Hindlimb muscle (tissue), 1 donor: Measurements from ENCODE around the gene FTCD. TPM values are rescaled to one million over a fixed set of nuclear protein-coding genes. Genes with fewer than 3 reads are reported as not detected.
"Not testable (repeated sequence)": the region's sequence is repeated elsewhere in the genome, so short reads cannot be mapped to it uniquely, and the experiment has no call there.

Source experiments
- DNase-seq: peaks from one replicate; pipeline ENCODE4 v3.0.0-alpha.2; 2013
- polyA plus RNA-seq: library from polyadenylated mRNA; unstranded; fragments of 120-200 nt; gene quantifications from one replicate; pipeline ENCODE4 v1.2.1, GENCODE V29; 2013; ENCODE audit not compliant: insufficient read length

FTCD gene, protein sequence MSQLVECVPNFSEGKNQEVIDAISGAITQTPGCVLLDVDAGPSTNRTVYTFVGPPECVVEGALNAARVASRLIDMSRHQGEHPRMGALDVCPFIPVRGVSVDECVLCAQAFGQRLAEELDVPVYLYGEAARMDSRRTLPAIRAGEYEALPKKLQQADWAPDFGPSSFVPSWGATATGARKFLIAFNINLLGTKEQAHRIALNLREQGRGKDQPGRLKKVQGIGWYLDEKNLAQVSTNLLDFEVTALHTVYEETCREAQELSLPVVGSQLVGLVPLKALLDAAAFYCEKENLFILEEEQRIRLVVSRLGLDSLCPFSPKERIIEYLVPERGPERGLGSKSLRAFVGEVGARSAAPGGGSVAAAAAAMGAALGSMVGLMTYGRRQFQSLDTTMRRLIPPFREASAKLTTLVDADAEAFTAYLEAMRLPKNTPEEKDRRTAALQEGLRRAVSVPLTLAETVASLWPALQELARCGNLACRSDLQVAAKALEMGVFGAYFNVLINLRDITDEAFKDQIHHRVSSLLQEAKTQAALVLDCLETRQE
- 1.1 TPM for polyA plus RNA-seq

DNA sequence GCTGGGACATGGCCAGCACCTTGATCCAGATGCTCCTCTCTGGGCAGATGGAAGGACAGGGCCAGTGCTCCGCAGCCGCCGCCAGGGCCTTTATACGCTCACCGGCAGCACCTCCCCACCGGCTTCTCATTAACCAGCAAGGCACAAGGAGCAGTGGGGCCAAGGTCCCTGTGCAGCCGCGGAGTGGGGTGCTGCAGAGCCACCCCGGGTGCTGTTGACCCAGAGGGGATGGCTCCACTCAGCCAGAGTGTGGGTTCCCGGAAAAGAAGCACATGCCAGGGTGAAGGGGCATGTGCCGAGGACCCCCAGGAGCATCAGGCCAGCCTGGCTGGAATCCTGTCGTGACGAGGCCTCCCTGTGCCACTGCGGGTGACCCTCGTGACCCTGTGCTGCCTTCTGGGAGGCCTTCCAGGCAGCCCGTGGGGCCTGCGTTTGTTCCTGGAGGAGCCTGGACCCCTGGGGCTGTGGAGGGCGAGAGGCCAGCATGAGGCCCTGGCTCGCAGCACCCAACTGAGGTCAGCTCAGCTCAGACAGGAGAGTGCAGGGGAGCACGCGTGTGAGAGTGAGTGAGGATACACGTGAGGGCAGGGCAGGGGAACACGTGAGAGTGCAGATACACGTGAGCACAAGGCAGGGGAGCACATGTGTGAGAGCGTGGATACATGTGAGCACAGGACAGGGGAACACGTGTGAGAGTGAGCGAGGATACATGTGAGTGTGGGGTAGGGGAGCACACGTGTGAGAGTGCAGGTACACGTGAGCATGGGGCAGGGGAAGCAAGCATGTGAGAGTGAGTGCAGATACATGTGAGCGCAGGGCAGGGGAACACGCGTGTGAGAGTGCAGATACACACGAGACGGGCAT lies at the start of gene FTCD:
Gene FTCD, minus strand, starts transcription at position 66 of the 864 bp plus-strand sequence. Its CDS starts 56 bp downstream, at position 10.
- DNase-seq = no peak

DNA sequence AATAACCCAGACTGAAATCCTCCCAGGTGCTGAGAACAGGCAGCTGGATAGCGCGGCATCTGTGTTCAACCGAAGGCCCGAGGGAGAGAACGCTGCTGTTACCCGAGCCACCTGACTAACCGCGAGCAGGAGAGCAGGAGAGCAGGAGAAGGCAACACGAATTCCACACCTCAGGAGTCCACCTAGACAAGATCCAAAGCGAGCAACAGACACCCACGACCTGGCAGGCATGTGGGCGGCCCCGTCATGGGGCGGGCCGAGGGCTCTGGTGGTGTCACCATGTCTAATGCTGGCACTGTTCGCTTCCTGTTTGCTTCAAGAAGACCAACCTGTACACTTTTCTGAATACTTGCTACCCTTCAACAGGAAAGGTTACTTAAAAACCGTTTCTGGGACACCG lies 49.8 kb upstream of the FTCD start:
- no peak for DNase-seq

DNA sequence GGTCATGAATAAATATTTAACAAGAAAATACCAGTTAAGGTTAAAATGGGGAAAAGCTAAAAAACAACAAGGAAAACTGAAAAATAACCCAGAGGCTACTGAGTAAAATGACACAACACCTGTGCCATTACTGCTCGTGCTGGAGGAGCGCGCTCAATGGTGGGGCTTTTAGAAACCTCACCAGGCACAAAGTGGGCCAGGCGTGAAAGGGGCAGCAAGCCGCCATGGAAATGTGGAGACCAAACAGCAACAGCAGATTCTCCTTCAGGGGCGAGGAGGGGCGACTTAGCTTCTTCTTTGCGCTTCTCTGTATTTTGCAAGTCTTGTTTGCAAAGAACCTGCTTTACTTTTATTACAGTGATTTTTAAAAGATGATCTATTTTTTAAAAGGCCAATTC lies 47.8 kb upstream of the FTCD start:
- no peak for DNase-seq

DNA sequence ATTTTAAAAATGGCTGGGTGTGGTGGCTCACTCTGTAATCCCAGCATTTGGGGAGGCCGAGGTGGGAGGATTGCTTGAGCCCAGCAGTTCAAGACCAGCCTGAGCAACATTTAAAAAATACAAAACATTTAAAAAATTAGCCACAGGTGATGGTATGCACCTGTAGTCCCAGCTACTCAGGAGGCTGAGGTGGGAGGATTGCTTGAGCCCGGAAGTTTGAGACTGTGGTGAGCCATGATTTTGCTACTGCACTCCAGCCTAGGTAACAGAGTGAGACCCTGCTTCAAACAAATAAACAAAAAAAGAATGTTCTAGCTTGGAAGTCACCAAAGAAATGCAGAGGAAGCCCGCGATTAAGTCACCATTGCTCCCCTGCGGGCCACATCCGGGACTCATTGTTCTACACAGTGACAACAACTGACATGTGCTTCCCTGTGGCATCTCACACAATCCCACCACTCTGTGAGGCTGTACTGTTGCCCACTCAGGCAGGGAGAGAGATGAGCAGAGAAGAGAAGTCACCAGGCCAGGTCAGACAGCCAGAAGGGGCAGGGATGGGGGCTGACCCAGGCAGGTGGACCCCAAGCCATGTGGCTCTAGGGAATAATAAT lies 47.3 kb upstream of the FTCD start:
- DNase-seq = no peak

DNA sequence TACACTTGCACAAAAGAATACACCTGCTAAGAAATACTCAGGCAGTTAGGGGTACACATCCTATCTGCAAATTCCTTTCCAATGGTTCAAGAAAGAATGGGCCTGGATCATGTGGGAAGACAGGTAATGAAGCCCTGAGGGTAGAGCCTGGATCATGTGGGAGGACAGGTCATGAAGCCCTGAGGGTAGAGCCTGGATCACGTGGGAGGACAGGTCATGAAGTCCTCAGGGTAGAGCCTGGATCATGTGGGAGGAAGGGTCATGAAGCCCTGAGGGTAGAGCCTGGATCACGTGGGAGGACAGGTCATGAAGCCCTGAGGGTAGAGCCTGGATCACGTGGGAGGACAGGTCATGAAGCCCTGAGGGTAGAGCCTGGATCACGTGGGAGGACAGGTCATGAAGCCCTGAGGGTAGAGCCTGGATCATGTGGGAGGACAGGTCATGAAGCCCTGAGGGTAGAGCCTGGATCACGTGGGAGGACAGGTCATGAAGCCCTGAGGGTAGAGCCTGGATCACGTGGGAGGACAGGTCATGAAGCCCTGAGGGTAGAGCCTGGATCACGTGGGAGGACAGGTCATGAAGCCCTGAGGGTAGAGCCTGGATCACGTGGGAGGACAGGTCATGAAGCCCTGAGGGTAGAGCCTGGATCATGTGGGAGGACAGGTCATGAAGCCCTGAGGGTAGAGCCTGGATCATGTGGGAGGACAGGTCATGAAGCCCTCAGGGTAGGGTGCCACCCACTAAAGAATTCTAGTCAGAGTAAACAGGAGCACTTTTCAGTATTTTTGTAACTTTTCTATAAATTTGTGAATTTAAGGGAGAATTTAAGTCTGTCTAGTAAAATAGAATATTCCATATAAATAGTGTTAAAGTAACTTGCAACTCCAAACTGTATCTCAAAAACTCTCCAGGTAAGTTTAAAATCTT lies 45.8 kb upstream of the FTCD start:
- not testable (repeated sequence) for DNase-seq

DNA sequence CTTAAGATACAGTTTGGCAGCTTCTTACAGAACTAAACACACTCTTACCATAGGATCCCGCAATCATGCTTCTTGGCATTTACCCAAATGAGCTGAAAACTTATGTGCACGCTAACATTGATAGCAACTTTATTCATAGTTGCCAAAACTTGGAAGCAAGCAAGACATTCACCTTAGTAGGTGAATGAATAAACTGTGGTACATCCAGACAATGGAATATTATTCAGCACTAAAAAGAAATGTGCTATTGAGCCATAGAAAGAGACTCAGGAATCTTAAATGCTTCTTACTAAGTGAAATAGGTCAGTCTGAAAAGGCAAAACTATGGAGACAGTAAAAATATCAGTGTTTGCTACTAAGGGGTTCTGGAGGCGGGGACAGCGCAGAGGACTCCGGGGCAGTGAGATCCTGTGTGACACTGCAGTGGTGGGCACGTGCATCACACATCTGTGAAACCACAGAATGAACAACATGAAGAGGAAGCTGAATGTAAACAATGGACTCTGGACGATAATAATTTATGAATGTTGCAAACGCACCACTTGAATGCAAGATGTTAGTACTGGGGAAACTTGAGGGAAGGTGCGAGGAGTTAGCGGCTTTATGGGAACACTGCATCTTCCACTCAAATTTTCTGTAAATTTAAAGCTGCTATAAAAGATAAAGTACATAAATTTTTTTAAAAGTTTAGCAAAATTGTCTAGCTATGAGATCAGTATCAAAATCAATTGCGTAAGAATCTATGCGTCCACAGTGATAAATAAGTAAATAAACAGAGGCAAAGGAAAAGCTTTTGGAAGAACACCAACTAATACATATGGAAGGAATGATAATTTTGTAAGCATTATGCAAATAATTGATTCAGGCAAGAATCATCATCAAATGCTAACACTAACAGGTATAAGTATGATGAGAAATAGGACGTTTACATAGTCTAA lies 44.3 kb upstream of the FTCD start:
- DNase-seq = no peak

DNA sequence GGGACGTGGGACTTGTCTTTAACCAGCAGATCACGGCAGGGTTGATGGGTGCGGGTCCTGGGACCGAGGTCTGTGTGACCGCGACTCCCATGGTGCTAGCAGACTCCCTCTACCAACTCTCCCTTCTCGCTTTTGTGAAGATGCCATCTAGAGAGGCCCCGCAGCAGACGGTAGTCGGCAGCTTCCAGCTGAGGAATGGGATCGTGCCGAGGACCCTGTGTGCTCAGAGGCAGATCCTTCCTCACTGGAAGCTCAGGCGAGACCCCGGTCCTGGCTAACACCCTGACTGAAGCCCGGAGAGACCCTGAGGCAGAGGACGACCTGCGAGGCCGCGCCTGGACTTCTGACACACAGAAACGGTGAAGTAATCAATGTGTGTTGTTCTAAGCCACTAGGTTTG lies 41.4 kb upstream of the FTCD start:
- DNase-seq = no peak

DNA sequence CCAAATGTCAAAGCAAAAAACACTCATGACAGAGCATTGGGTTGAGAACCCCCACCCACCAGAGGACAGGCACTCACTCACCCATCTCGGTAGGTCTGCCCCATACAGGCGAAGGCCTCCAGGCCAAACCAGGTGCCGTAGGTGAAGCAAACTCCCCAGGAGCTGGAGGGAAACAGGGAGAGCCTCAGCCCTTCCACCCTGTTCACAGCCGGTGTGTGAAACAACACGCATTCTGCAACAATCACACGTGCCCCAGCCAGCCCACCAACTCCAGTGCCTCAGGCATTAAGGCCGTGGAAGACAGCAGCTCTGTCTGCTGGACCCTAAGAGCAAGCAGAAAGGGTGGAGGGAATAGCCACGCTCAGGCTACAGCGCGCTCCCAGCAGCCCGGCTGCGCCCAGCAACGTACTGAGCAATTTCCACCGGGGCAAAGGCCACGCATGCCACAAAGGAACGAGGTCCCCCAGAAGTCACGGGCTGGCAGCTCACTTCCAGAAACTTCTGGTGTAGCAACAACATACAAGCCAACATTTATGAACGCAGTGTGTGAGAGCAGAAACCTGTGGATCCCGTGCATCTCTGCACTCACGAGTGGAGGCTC lies 40.3 kb upstream of the FTCD start:
- DNase-seq = no peak

DNA sequence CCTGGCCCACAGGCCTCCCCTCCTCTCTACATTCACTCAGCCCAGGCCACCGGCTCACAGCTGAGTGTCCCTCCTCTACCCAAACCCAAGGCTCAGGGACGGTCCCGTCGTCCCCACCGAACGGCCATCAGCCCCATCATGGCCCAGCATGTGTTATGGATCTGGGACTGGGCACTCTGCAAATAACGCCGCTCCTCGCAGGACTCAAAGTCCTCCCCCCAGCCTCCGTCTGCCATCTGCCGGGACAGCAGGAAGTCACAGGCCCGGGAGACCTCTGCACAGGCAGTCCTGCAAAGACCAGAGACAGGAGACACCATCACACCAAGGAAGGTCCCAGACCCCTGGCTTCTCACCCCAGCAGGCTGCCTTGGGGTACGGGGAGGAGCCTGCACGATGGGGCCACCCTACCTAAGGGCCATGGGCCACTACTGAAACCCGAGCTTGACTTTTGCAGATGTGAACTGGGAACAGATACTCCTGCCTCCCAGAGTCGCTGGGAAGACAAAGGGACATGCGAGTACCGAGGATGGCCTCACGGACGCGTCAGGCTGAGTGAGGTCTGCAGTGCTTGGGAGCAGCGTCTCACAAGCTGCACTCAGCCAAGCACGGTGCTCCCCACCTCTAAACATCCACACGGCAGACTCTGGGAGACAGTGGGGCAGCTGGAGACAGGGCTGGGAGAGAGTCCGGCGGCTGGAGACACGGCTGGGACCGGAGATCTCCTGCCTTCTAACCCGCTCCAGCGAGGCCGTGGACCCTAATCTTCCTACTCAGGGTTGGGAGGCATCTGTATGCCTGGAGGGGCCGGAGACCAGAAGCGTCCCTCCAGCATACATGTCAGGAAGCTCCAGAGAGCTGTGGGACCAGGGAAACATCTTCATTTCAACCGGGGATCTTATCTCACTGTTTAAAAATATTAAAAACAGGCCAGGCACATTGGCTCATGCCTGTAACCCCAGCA lies 39.3 kb upstream of the FTCD start:
- no peak for DNase-seq

DNA sequence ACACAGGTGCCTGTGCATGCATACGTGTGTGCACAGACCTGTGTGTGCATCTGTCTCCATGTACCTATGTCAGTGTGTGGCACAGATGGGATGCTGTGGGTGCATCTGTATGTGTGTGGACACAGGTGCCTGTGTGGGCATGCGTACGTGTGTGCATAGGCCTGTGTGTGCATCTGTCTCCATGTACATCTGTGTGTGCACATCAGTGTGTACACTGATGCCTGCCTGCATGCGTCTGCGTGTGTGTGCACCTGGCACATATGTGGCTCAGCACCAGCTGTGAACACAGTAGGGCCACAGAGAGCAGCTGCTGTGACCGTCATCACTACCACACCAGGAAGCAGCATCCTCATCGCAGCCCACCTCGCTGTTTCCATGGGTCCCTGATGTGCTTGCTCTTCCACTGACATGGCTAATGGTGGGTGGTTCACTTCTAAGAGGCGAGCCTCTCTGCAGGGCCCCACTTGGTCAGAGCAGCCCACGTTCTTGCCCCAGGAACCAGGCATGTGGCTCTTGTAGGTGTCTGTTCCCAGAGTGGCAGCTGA lies 38.5 kb upstream of the FTCD start:
- DNase-seq = no peak

DNA sequence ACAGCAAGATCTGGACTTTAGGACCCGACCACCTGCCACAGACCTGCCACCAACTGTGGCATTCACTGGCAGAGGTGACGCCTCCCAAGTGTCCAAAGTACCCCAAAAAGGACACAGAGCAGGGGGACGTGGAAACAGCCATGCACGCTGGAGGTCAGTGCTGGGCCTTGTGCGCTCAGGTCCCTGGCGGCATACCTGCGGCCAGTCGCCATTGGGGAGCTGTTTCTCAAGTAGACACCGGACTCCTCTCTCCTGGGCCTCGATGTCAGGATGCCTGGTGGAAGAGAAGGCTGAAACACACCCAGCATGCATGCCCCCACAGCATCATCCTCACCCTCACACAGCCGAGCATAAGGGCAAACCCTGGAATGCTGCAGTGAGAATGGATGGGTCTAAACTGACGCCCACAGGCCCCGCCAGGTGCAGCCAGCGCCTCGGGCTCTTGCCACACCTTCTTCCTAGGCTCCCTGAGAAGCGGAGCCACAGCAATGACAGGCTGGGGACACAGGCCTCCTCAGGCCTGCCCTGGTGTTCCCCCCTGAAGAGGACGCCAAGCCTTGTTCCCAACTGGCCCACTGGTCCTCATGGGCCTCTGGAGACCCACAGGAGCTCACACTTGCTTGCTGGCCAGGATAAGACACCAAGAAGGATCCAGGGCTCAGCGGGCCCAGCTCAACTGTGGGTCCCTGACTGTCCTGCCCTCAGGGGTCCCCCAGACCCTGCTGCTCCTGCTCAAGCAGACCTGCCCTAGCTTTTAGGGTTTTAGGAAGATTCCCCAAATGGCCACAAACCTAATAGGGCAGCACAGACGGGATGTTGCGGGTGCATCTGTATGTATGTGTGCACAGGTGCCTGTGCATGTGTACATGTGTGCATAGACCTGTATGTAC lies 36.6 kb upstream of the FTCD start:
- no peak for DNase-seq

DNA sequence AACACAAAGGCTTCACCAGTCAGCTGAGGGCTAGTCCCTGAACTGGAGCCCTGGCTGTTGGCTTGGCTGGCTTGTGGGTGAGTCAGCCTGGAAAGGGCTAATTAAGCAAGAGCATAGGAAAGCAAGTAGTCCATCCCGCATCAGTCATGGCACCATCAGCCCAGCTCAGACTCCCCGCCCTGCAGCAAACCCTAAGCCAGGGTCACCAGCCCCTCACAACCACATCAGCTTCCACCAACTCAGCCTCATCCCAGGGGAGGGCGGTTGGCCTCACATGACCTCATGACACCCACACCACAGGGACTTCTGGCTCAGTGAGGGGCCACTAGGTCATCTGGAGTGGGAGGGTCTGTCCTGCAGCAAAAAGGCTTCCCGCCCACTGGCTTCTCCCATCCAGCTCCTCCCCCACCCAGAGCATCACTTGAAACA lies 35.9 kb upstream of the FTCD start:
- no peak for DNase-seq

DNA sequence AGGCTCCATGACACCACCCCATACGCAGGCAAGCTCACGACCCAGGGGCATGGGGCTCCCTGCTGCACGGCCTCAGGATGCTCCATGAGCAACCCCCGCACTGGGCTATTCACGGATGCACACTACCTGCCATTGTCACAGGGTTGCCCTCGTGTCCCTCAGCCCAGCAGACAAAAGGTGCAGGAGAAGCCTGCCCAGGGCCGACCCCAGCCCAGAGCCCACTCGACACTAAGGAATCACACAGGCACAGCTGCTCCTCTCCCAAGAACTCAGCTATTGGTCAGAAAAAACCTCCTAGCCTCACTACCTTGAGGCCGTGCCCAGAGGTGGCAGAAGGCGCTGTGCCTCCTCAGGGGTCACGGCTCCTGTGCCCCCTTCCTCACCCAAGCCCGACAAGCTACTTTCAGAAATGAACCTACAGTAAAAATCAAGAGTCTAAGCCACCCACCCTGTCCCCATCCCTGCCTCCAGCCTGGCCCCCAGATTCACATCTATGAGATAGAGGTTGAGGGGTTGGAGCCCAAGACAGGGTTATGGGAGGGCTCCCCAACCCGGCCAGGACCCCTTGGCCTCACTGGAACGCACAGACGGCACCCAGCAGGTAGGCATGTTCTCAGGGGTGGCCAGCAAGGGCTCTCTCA lies 35.2 kb upstream of the FTCD start:
- DNase-seq = no peak

DNA sequence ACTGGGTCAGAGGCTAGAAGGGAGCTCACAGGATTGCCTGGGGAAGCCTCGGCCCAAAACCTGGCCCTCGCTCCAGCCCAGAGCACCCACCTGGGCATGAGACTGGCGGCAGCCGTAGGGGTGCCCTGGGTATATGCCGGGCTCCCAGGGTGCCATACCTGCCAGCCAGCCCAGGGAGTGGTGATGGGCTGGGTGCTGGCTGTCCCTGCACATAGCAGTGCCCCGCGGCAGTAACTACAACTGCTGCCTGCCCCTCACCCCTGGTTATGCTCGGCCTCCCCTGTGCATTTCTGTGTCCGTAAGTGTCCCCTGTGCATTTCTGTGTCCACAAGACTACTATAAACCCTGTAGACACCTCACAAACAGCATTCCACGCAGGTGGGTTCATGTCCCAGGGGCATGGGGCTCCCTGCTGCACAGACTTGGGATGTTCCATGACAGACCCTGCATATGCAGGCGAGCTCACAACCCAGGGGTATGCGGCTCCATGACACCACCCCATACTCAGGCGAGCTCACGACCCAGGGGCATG lies 34.6 kb upstream of the FTCD start:
- DNase-seq = no peak

DNA sequence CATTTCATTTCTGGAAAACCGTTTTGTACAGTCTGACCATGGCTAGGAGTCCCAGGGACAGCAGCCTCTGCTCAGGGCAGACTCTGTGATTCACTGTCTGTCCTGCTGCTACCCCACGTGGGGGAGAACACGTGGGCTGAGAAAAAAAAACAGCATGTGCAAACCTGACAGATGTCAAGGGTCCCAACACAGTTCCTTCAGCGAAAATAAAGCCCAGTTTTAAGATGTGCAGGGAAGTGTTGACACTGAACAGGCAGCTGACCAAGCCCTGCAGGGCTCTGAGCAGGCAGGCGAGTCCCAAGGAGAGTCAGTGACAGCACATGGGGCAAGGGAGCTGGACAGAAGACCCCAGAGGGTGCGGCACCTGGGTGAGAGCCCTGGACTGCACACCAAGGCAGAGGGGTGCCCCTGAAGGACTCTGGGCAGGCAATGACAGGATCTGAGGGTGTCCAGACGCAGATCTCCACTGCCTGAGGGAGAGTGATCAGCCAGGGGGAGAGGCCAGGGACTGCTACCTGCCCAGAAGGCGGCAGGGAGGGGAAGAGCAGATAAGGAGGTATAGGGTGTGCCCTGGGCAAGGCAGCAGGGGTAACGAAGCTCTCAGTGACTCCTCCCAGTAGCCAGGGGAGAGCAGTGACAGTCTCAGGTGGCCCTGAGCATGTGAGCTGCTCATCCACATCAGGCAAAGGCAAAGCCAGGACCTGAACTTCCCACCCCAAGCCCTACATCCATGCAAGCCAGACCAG lies 34.0 kb upstream of the FTCD start:
- no peak for DNase-seq
